ENCODE measurements around the gene SELENOV.
A peak's percentile ranks its signal among the peaks of the same experiment; 100 is the strongest.

Gene SELENOV

DNA sequence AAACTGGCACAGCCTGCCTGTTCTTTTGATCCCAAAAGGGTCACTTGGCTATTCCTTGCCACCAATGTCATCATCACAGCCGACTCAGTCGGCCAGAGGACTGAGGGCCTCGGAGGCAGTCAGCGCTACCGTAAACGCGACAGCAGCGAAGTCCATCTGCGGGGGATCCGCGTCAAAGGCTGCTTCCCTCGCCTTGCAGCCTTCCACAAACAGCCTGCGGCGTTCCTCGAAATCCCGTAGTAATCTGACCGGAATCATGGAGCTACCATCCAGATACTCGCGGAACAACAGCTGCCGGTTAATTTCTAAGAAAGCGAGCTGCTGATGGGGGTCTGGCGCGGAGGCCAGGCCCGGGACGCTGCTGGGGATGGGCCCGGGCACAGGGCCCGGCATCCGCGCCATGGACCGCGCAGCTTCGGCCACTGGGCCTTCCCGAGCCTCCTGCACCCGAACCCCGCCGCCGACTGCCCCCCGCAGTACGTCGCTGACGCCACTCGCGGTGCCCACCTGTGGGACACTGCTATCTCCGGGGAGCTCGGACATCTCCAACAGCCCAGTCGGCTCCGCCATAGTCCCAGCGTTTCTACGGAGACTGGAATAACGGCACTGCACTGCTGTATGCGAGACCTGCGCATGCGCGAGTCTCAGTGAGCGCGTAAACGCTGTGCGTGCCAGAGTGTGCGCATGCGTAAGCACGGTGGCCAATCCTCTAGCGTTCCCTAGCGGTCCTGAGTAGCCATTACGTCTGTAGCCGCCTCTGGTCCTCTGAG is 17.5 kb downstream of the SELENOV start, which contains the start of gene EID2B:
Gene EID2B (minus strand): TSS at position 620 of the 770 bp plus-strand sequence. CDS start 50 bp downstream, at position 570.
- TF ChIP-seq, protein P1, sequence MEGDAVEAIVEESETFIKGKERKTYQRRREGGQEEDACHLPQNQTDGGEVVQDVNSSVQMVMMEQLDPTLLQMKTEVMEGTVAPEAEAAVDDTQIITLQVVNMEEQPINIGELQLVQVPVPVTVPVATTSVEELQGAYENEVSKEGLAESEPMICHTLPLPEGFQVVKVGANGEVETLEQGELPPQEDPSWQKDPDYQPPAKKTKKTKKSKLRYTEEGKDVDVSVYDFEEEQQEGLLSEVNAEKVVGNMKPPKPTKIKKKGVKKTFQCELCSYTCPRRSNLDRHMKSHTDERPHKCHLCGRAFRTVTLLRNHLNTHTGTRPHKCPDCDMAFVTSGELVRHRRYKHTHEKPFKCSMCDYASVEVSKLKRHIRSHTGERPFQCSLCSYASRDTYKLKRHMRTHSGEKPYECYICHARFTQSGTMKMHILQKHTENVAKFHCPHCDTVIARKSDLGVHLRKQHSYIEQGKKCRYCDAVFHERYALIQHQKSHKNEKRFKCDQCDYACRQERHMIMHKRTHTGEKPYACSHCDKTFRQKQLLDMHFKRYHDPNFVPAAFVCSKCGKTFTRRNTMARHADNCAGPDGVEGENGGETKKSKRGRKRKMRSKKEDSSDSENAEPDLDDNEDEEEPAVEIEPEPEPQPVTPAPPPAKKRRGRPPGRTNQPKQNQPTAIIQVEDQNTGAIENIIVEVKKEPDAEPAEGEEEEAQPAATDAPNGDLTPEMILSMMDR (IDR thresholded peaks at IDR 0.05; ENCODE audit: low read depth, low read length, poor library complexity, severe bottlenecking) = peak; percentile 90
- no peak for TF ChIP-seq EZH2phosphoT487 (IDR thresholded peaks at IDR 0.05; ENCODE audit: borderline replicate concordance, low read length)
- Histone ChIP-seq H3K4me3 (ENCODE audit: low read length) (peak within 1 kb of the TSS; percentile 90), H4K20me1 (ENCODE audit: control insufficient read depth, insufficient read depth, low read depth, low read length) (no peaks in the 10 kb centered on the region), H3K9me2 (replicated peaks; ENCODE audit: control insufficient read depth, low read length) (no peaks in the 10 kb centered on the region), H3K4me2 (ENCODE audit: low read length) (peak within 1 kb of the TSS; percentile 100), H3K9me3 (ENCODE audit: control insufficient read depth, insufficient read depth, low read length) (no peaks in the 10 kb centered on the region), H3K27ac (ENCODE audit: low read depth, low read length) (peak within 1 kb of the TSS; percentile 24; the same call in 1 of the 2 replicates), H3F3A (ENCODE audit: control insufficient read depth, insufficient read depth) (peaks cover 2% of the 10 kb centered on the region), H3K4me1 (ENCODE audit: control insufficient read depth, low read length) (peaks cover 36% of the 10 kb centered on the region), H3K36me3 (ENCODE audit: control insufficient read depth, low read length) (peaks cover 5% of the 10 kb centered on the region; the same call in 1 of the 2 replicates), H3K79me2 (ENCODE audit: control insufficient read depth, low read length) (peaks cover 32% of the 10 kb centered on the region), H3K27me3 (ENCODE audit: control insufficient read depth, low read length) (no peaks in the 10 kb centered on the region)

DNA sequence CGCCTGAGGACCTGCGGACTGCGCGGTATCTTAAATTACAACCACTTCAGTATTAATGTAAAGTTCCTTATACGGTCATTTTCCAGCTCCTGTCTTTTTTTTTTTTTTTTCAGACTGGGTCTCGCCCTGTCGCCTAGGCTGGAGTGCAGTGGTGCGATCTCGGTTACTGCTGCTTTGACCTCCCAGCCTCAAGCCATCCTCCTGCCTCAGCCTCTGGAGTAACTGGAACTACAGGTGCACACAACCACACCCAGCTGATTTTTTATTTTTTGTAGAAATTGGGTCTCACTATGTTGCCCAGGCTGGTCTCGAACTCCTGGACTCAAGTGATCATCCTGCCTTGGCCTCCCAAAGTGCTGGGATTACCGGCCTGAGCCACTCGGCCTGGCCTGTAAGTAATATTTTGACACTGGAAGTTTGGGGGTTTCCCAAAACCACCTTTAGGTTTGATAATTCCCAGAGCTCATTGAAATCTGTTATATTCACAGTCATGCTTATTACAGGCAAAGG is 18.1 kb downstream of the SELENOV start:
- Histone ChIP-seq H3K4me3 (ENCODE audit: low read length) (peak overlapping the region; percentile 90), H3K4me1 (ENCODE audit: control insufficient read depth, low read length) (peaks cover 37% of the 10 kb centered on the region), H4K20me1 (ENCODE audit: control insufficient read depth, insufficient read depth, low read depth, low read length) (no peaks in the 10 kb centered on the region), H3F3A (ENCODE audit: control insufficient read depth, insufficient read depth) (peaks cover 2% of the 10 kb centered on the region), H3K4me2 (ENCODE audit: low read length) (peak overlapping the region; percentile 100), H3K79me2 (ENCODE audit: control insufficient read depth, low read length) (peaks cover 39% of the 10 kb centered on the region), H3K27ac (ENCODE audit: low read depth, low read length) (no peak overlapping the region), H3K9me2 (replicated peaks; ENCODE audit: control insufficient read depth, low read length) (no peaks in the 10 kb centered on the region), H3K36me3 (ENCODE audit: control insufficient read depth, low read length) (peaks cover 5% of the 10 kb centered on the region; the same call in 1 of the 2 replicates), H3K9me3 (ENCODE audit: control insufficient read depth, insufficient read depth, low read length) (no peaks in the 10 kb centered on the region), H3K27me3 (ENCODE audit: control insufficient read depth, low read length) (no peaks in the 10 kb centered on the region)
- TF ChIP-seq, protein P1 (IDR thresholded peaks at IDR 0.05; ENCODE audit: low read depth, low read length, poor library complexity, severe bottlenecking) = no peak
- no peak for TF ChIP-seq EZH2phosphoT487 (IDR thresholded peaks at IDR 0.05; ENCODE audit: borderline replicate concordance, low read length)

DNA sequence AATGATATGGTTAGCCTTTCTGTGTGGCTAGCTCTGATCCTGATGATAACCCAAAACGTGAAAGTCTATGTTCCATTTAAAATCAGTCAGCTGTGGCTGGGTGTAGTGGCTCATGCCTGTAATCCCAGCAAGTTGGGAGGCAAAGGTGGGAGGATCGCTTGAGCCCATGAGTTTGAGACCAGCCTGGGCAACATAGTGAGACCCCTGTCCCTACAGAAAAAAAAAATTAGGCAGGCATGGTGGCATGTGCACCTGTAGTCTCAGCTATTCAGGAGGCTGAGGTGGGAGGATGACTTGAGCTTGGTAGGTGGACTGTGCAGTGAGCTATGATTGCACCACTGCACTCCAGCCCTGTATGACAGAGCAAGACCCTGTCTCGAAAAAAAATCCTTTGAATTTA is 18.9 kb downstream of the SELENOV start:
- Histone ChIP-seq H3K4me1 (ENCODE audit: control insufficient read depth, low read length) (peaks cover 44% of the 10 kb centered on the region), H3K27me3 (ENCODE audit: control insufficient read depth, low read length) (no peaks in the 10 kb centered on the region), H3K4me2 (ENCODE audit: low read length) (no peak overlapping the region), H3F3A (ENCODE audit: control insufficient read depth, insufficient read depth) (peaks cover 2% of the 10 kb centered on the region; the same call in 1 of the 2 replicates), H3K9me2 (replicated peaks; ENCODE audit: control insufficient read depth, low read length) (no peaks in the 10 kb centered on the region), H3K36me3 (ENCODE audit: control insufficient read depth, low read length) (peaks cover 5% of the 10 kb centered on the region; the same call in 1 of the 2 replicates), H3K9me3 (ENCODE audit: control insufficient read depth, insufficient read depth, low read length) (no peaks in the 10 kb centered on the region), H3K4me3 (ENCODE audit: low read length) (no peak overlapping the region), H3K27ac (ENCODE audit: low read depth, low read length) (no peak overlapping the region), H3K79me2 (ENCODE audit: control insufficient read depth, low read length) (peaks cover 46% of the 10 kb centered on the region), H4K20me1 (ENCODE audit: control insufficient read depth, insufficient read depth, low read depth, low read length) (no peaks in the 10 kb centered on the region)
- TF ChIP-seq, protein P1 (IDR thresholded peaks at IDR 0.05; ENCODE audit: low read depth, low read length, poor library complexity, severe bottlenecking) = no peak
- TF ChIP-seq EZH2phosphoT487 (IDR thresholded peaks at IDR 0.05; ENCODE audit: borderline replicate concordance, low read length) = no peak
